ENCODE measurements around the gene SLC7A8. TPM values are rescaled to one million over a fixed set of nuclear protein-coding genes. Genes with fewer than 3 reads are reported as not detected.

The SLC7A8 gene
- total and polyA plus RNA-seq, 2 experiments from 2014 or later = 117 to 124 TPM

- Histone ChIP-seq H2AFZ (peak within 1 kb of the TSS; percentile 43; the same call in 1 of the 2 replicates), H3K79me2 (replicated peaks; ENCODE audit: insufficient read depth) (no peaks in the 10 kb centered on the region), H3K4me1 (ENCODE audit: insufficient read depth) (peaks cover 26% of the 10 kb centered on the region), H3K4me3 (no peak within 1 kb of the TSS), H3K27me3 (ENCODE audit: insufficient read depth) (no peaks in the 10 kb centered on the region), H3K9me2 (ENCODE audit: insufficient read depth) (no peaks in the 10 kb centered on the region), H3K36me3 (ENCODE audit: insufficient read depth) (no peaks in the 10 kb centered on the region), H4K20me1 (replicated peaks; ENCODE audit: insufficient read depth) (no peaks in the 10 kb centered on the region), H3F3A (replicated peaks; ENCODE audit: low read depth) (no peaks in the 10 kb centered on the region; the same call in 1 of the 2 replicates), H3K27ac (ENCODE audit: low read depth) (no peak within 1 kb of the TSS), H3K4me2 (0 out of 2 replicates have a peak within 1 kb of the TSS, but pooled peaks have one; percentile 14)
- H3K36me3 Mint-ChIP-seq (ENCODE audit: low read depth) = no peaks in the 10 kb centered on the region; the same call in 2 of the 3 replicates
- peaks cover 50% of the 10 kb centered on the region for H3K4me1 Mint-ChIP-seq
- ATAC-seq (no peak), DNase-seq (ENCODE audit: low spot score) (no peak)
- H3K27ac Mint-ChIP-seq = no peak within 1 kb of the TSS
- no peak for TF ChIP-seq JUNB (IDR thresholded peaks at IDR 0.05; ENCODE audit: unreplicated experiment)
- TF ChIP-seq STAT1 (IDR thresholded peaks at IDR 0.05; ENCODE audit: unreplicated experiment) = no peak
- TF ChIP-seq ZNF331 (CRISPR knock-in tag; IDR thresholded peaks at IDR 0.05; ENCODE audit: low read depth) = no peak
- TF ChIP-seq EZH2phosphoT487 (IDR thresholded peaks at IDR 0.05; ENCODE audit: unreplicated experiment) = no peak
- TF ChIP-seq POLR2AphosphoS5 (IDR thresholded peaks at IDR 0.05; ENCODE audit: low read depth) = no peak
- no peak for TF ChIP-seq ZNF114 (CRISPR knock-in tag; IDR thresholded peaks at IDR 0.05)
- TF ChIP-seq EZH2 (IDR thresholded peaks at IDR 0.05; ENCODE audit: low read depth, unreplicated experiment) = no peak
- TF ChIP-seq, protein P1, sequence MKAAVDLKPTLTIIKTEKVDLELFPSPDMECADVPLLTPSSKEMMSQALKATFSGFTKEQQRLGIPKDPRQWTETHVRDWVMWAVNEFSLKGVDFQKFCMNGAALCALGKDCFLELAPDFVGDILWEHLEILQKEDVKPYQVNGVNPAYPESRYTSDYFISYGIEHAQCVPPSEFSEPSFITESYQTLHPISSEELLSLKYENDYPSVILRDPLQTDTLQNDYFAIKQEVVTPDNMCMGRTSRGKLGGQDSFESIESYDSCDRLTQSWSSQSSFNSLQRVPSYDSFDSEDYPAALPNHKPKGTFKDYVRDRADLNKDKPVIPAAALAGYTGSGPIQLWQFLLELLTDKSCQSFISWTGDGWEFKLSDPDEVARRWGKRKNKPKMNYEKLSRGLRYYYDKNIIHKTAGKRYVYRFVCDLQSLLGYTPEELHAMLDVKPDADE (IDR thresholded peaks at IDR 0.05) = no peak
- TF ChIP-seq, protein P2, sequence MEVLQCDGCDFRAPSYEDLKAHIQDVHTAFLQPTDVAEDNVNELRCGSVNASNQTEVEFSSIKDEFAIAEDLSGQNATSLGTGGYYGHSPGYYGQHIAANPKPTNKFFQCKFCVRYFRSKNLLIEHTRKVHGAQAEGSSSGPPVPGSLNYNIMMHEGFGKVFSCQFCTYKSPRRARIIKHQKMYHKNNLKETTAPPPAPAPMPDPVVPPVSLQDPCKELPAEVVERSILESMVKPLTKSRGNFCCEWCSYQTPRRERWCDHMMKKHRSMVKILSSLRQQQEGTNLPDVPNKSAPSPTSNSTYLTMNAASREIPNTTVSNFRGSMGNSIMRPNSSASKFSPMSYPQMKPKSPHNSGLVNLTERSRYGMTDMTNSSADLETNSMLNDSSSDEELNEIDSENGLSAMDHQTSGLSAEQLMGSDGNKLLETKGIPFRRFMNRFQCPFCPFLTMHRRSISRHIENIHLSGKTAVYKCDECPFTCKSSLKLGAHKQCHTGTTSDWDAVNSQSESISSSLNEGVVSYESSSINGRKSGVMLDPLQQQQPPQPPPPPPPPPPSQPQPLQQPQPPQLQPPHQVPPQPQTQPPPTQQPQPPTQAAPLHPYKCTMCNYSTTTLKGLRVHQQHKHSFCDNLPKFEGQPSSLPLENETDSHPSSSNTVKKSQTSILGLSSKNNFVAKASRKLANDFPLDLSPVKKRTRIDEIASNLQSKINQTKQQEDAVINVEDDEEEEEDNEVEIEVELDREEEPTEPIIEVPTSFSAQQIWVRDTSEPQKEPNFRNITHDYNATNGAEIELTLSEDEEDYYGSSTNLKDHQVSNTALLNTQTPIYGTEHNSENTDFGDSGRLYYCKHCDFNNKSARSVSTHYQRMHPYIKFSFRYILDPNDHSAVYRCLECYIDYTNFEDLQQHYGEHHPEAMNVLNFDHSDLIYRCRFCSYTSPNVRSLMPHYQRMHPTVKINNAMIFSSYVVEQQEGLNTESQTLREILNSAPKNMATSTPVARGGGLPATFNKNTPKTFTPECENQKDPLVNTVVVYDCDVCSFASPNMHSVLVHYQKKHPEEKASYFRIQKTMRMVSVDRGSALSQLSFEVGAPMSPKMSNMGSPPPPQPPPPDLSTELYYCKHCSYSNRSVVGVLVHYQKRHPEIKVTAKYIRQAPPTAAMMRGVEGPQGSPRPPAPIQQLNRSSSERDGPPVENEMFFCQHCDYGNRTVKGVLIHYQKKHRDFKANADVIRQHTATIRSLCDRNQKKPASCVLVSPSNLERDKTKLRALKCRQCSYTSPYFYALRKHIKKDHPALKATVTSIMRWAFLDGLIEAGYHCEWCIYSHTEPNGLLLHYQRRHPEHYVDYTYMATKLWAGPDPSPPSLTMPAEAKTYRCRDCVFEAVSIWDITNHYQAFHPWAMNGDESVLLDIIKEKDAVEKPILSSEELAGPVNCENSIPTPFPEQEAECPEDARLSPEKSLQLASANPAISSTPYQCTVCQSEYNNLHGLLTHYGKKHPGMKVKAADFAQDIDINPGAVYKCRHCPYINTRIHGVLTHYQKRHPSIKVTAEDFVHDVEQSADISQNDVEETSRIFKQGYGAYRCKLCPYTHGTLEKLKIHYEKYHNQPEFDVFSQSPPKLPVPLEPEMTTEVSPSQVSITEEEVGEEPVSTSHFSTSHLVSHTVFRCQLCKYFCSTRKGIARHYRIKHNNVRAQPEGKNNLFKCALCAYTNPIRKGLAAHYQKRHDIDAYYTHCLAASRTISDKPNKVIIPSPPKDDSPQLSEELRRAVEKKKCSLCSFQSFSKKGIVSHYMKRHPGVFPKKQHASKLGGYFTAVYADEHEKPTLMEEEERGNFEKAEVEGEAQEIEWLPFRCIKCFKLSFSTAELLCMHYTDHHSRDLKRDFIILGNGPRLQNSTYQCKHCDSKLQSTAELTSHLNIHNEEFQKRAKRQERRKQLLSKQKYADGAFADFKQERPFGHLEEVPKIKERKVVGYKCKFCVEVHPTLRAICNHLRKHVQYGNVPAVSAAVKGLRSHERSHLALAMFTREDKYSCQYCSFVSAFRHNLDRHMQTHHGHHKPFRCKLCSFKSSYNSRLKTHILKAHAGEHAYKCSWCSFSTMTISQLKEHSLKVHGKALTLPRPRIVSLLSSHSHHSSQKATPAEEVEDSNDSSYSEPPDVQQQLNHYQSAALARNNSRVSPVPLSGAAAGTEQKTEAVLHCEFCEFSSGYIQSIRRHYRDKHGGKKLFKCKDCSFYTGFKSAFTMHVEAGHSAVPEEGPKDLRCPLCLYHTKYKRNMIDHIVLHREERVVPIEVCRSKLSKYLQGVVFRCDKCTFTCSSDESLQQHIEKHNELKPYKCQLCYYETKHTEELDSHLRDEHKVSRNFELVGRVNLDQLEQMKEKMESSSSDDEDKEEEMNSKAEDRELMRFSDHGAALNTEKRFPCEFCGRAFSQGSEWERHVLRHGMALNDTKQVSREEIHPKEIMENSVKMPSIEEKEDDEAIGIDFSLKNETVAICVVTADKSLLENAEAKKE (CRISPR knock-in tag; IDR thresholded peaks at IDR 0.05) = no peak
- no peak for TF ChIP-seq NANOG (IDR thresholded peaks at IDR 0.05; ENCODE audit: borderline replicate concordance)
- TF ChIP-seq, protein P3, sequence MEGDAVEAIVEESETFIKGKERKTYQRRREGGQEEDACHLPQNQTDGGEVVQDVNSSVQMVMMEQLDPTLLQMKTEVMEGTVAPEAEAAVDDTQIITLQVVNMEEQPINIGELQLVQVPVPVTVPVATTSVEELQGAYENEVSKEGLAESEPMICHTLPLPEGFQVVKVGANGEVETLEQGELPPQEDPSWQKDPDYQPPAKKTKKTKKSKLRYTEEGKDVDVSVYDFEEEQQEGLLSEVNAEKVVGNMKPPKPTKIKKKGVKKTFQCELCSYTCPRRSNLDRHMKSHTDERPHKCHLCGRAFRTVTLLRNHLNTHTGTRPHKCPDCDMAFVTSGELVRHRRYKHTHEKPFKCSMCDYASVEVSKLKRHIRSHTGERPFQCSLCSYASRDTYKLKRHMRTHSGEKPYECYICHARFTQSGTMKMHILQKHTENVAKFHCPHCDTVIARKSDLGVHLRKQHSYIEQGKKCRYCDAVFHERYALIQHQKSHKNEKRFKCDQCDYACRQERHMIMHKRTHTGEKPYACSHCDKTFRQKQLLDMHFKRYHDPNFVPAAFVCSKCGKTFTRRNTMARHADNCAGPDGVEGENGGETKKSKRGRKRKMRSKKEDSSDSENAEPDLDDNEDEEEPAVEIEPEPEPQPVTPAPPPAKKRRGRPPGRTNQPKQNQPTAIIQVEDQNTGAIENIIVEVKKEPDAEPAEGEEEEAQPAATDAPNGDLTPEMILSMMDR (conservative IDR thresholded peaks at IDR 0.05; ENCODE audit: low read depth in 2 of 2) = no peak
- TF ChIP-seq CREB1 (CRISPR knock-in tag; IDR thresholded peaks at IDR 0.05; ENCODE audit: low read depth) = no peak
- TF ChIP-seq, protein P4, sequence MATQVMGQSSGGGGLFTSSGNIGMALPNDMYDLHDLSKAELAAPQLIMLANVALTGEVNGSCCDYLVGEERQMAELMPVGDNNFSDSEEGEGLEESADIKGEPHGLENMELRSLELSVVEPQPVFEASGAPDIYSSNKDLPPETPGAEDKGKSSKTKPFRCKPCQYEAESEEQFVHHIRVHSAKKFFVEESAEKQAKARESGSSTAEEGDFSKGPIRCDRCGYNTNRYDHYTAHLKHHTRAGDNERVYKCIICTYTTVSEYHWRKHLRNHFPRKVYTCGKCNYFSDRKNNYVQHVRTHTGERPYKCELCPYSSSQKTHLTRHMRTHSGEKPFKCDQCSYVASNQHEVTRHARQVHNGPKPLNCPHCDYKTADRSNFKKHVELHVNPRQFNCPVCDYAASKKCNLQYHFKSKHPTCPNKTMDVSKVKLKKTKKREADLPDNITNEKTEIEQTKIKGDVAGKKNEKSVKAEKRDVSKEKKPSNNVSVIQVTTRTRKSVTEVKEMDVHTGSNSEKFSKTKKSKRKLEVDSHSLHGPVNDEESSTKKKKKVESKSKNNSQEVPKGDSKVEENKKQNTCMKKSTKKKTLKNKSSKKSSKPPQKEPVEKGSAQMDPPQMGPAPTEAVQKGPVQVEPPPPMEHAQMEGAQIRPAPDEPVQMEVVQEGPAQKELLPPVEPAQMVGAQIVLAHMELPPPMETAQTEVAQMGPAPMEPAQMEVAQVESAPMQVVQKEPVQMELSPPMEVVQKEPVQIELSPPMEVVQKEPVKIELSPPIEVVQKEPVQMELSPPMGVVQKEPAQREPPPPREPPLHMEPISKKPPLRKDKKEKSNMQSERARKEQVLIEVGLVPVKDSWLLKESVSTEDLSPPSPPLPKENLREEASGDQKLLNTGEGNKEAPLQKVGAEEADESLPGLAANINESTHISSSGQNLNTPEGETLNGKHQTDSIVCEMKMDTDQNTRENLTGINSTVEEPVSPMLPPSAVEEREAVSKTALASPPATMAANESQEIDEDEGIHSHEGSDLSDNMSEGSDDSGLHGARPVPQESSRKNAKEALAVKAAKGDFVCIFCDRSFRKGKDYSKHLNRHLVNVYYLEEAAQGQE (IDR thresholded peaks at IDR 0.05; ENCODE audit: unreplicated experiment) = no peak
- H3K27me3 Mint-ChIP-seq (ENCODE audit: insufficient read depth, low read depth, poor library complexity) = peaks cover 22% of the 10 kb centered on the region
- H3K9me3 Mint-ChIP-seq = no peaks in the 10 kb centered on the region; the same call in 2 of the 3 replicates
- H3K4me3 Mint-ChIP-seq = peak within 1 kb of the TSS; percentile 24; the same call in 1 of the 3 replicates
Observed at GRCh38 chr14:23118506-23119362, 64.7 kb downstream of the SLC7A8 start, which contains the start of gene CEBPE. TSS of gene CEBPE (minus strand) at chr14:23119255. CDS start at chr14:23119091, 164 bp downstream.
